Right atrium auricular region (tissue), 2 donors: ENCODE results near the gene GPSM3. TPM values are rescaled to one million over a fixed set of nuclear protein-coding genes. Genes with fewer than 3 reads are reported as not detected.
A peak's percentile ranks its signal among the peaks of the same experiment; 100 is the strongest.
"Not testable (repeated sequence)": the region's sequence is repeated elsewhere in the genome, so short reads cannot be mapped to it uniquely, and the experiment has no call there.

Experiments used
- DNase-seq: peaks from one replicate; pipeline ENCODE4 v3.0.0-alpha.2; 2019; ENCODE audit warnings: low spot score
- H3K27ac ChIP-seq, 2 donors: fragments of 200-600 bp; sonication (generic); 1 replicate in 1 of 2; 2 replicates in 1 of 2; pipeline ENCODE4 v1.5.1; 2016 to 2019
- H3K27me3 ChIP-seq, 2 donors: fragments of 200-600 bp; sonication (generic); one replicate each; pipeline versions ENCODE4 v1.5.1 to v1.6.0; 2017 to 2019
- H3K36me3 ChIP-seq: fragments of 200-600 bp; sonication (generic); one replicate; pipeline ENCODE4 v1.5.1; 2016
- H3K4me1 ChIP-seq, 2 donors: fragments of 200-600 bp; sonication (generic); one replicate each; pipeline versions ENCODE4 v1.5.1 to v1.6.0; 2017 to 2019
- H3K4me3 ChIP-seq, 2 donors: fragments of 200-600 bp; sonication (generic); 1 replicate in 1 of 2; 2 replicates in 1 of 2; pipeline ENCODE4 v1.5.1; 2017 to 2019; ENCODE audit warnings: mild to moderate bottlenecking in 1 of 2, moderate library complexity in 1 of 2
- H3K9me3 ChIP-seq, 2 donors: fragments of 200-600 bp; sonication (generic); one replicate each; pipeline ENCODE4 v1.5.1; 2019
- total RNA-seq, 2 donors: library from RNA; depleted of rRNA; stranded (reverse); fragments of >200 nt; gene quantifications; one replicate each; pipeline ENCODE4 v1.1.0, GENCODE V29; 2016
- TF ChIP-seq, protein P1 (sequence below), 2 donors: fragments of 200-600 bp; sonication (generic); IDR thresholded peaks; one replicate each; pipeline ENCODE4 v1.5.1; 2019; ENCODE audit warnings: antibody characterized with exemption in 2 of 2

GPSM3 gene
- total RNA-seq, 2 donors from 2014 or later = 3.6 to 9.0 TPM

DNA sequence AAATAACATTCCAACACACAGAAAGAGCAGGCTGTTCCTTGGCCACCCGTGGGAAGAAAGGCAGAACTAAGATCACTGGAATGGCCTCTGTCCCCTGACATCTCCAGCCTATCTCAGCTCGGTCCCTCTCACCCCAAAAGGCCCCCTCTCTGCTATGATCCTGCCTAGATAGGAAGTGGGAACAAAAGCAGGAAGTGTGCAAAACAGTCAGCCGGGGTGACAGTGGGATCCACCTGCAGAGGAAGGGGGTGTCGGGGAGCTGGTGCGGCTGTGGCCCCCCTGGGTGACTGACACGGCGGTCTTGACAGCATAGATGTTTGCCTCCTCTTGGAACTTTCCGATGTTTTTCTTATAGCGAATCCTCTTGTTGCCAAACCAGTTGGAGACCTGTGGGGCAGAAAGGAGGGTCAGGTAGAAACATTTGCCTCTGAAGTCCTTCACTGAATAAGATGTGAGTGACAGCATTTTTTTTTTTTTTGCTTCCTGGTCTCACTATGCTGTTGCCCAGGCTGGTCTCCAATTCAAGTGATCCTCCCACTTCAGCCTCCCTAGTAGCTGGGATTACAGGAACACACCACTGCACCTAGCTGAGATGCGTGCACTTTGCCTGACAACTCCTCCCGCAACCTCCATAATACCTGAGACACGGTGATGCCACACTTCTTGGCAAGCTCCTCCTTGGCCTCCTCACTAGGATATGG is 5.3 kb downstream of the GPSM3 start:
- no peaks in the 10 kb centered on the region for H3K27me3 ChIP-seq
- H3K4me3 ChIP-seq = no peak overlapping the region
- peak overlapping the region; percentile 90 to 99 for H3K27ac ChIP-seq
- H3K4me1 ChIP-seq = peaks cover 0 to 74% of the 10 kb centered on the region in 2 donors
- TF ChIP-seq, protein P1, sequence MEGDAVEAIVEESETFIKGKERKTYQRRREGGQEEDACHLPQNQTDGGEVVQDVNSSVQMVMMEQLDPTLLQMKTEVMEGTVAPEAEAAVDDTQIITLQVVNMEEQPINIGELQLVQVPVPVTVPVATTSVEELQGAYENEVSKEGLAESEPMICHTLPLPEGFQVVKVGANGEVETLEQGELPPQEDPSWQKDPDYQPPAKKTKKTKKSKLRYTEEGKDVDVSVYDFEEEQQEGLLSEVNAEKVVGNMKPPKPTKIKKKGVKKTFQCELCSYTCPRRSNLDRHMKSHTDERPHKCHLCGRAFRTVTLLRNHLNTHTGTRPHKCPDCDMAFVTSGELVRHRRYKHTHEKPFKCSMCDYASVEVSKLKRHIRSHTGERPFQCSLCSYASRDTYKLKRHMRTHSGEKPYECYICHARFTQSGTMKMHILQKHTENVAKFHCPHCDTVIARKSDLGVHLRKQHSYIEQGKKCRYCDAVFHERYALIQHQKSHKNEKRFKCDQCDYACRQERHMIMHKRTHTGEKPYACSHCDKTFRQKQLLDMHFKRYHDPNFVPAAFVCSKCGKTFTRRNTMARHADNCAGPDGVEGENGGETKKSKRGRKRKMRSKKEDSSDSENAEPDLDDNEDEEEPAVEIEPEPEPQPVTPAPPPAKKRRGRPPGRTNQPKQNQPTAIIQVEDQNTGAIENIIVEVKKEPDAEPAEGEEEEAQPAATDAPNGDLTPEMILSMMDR (IDR thresholded peaks at IDR 0.05) = no peak
- H3K9me3 ChIP-seq = no peaks in the 10 kb centered on the region
- DNase-seq = no peak
- peaks cover 29% of the 10 kb centered on the region for H3K36me3 ChIP-seq

DNA sequence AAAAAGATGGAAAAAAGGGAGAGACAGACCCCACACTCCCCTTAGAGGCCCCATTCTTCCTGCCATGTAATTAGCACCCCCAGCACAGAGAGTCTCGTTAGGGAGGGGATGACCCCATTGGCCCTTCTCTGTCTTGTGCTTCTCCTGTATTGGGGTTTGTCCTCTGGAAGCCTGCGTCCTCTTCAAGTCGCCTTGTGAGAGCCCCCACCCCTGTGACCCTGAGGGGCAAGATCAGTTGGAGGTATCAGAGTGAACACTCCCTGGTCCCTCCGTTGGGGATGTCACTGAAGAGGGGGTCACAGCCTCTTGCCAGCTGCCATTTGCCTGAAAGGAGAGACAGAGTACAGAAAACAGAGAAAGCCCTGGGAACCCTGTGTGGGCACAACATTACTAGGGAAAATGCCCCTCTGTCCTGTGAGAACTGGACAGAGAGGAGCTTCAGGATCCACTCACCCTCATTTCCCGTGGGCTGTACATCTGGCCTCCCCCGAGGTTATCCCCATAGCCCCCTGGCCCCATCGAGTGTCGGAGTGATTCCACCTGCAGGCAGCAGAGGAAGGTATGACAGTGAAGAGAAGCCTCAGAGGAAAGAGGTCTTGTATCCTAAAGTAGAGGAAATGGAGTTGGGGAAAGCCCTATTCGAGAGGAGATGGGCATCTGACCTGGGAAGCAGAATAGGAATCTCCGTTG is 6.1 kb downstream of the GPSM3 start:
- not testable (repeated sequence) for H3K4me3 ChIP-seq
- peaks cover 0 to 73% of the 10 kb centered on the region in 2 donors for H3K4me1 ChIP-seq
- peaks cover 33% of the 10 kb centered on the region for H3K36me3 ChIP-seq

DNA sequence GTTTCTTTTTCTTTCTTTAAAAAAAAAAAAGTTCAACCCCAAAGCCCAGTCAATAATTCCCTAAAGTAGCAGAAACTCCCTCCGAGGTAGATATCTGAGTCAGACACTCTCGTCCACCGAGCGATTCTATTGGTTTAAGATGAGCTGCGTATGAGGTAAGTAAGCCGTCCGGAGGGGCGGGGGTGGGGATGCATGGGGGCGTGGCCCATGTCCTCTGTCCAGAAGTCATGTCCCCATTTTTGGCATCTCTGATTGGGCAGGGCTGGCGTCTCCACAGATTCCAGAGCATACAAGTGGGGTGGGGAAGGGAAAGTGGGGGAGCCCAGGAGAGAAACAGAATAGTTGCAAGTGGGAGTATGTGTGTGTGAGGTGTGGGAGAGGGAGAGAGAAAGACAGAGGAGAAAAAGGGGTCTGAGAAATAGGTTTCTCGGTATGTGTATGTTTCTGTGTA is 6.7 kb downstream of the GPSM3 start:
- Histone ChIP-seq H3K4me1 (peaks cover 0 to 73% of the 10 kb centered on the region in 2 donors), H3K36me3 (peaks cover 38% of the 10 kb centered on the region), H3K27ac (peak overlapping the region; percentile 90 to 99)
- peak; percentile 97 for DNase-seq
- H3K4me3 ChIP-seq, H3K9me3 ChIP-seq, H3K27me3 ChIP-seq: not testable (repeated sequence)

More for the DNA sequence above, 6.1 kb downstream of the GPSM3 start:
- H3K27ac ChIP-seq = peak overlapping the region; percentile 90 to 99
- not testable (repeated sequence) for H3K9me3 ChIP-seq, H3K27me3 ChIP-seq, DNase-seq

DNA sequence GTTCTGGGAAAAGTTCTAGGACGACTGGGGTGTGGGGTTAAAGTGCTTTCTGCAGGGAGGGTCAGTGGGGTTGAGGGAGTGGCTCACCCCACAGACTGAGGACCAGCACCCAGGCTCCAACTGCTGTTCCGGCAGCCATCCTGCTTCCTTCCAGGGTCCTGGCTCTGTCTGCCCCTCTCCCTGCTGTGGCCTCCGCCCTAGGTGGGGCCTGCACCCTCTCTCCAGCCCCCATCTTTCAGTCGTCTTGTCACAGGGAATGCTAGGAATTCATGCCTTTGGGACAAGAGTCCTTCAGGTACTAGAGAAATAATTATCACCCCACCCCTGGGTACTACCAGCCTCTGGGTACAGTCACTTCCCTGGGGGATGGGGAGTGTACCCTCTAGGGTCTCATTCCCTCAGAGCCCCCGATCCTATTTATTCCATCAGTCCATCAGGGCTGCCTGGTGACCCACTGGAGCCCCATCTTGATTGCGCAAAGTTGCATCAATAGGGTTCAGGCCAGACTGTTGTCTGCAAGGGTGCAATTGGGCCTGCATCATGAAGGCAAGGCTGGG is 8.3 kb downstream of the GPSM3 start, which contains the start of gene AGER:
Gene AGER (minus strand): TSS at position 170 of the 557 bp plus-strand sequence. CDS start 31 bp downstream, at position 139.
- Histone ChIP-seq H3K27me3 (no peaks in the 10 kb centered on the region), H3K27ac (peak within 1 kb of the TSS; percentile 90 to 99), H3K4me1 (peaks cover 0 to 78% of the 10 kb centered on the region in 2 donors), H3K36me3 (peaks cover 47% of the 10 kb centered on the region), H3K4me3 (no peak within 1 kb of the TSS), H3K9me3 (no peaks in the 10 kb centered on the region)
- TF ChIP-seq, protein P1 (IDR thresholded peaks at IDR 0.05) = no peak
- DNase-seq = no peak

DNA sequence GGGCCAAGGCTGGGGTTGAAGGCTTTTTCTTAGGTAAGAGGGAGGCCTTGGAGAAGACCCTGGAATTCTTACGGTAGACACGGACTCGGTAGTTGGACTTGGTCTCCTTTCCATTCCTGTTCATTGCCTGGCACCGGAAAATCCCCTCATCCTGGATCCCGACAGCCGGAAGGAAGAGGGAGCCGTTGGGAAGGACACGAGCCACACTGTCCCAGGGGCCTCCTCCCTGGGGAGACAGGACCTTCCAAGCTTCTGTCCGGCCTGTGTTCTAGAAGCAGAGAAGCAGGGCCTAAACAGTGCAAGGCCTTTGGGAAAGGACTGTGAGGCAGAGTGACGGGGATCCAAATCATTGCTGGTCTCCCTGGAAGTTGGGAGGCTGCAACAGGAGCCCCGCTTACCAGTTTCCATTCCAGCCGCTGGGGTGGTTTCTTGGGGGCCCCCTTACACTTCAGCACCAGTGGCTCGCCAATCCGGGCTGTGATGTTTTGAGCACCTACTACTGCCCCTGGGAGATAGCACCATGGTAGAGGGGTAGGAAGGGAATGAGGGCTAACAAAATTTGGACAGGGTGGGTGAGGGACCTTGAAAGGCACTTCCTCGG is 8.9 kb downstream of the GPSM3 start:
- peaks cover 47% of the 10 kb centered on the region for H3K36me3 ChIP-seq

DNA sequence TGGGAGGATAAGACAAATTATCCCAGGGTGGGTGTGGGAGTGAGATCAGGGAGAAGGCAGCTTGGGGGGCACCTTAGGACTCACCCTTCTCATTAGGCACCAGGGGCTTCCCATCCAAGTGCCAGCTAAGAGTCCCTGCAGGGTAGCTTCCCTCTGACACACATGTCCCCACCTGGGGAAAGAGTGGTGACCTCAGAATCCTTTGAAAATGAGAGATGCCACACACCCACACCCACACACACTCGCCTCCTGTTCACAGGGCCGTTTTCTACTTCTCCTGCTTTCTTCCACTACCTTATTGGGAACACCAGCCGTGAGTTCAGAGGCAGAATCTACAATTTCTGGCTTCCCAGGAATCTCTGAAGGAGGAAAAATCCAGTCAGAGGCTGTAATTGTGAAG is 9.4 kb downstream of the GPSM3 start:
- Histone ChIP-seq H3K4me1 (peaks cover 0 to 72% of the 10 kb centered on the region in 2 donors), H3K27ac (peak overlapping the region; percentile 69 to 90), H3K36me3 (peaks cover 47% of the 10 kb centered on the region), H3K27me3 (no peaks in the 10 kb centered on the region), H3K9me3 (no peaks in the 10 kb centered on the region), H3K4me3 (no peak overlapping the region)
- TF ChIP-seq, protein P1 (IDR thresholded peaks at IDR 0.05) = no peak
- DNase-seq = no peak

More for the DNA sequence above, 8.9 kb downstream of the GPSM3 start:
- Histone ChIP-seq H3K4me1 (peaks cover 0 to 78% of the 10 kb centered on the region in 2 donors), H3K4me3 (no peak overlapping the region), H3K9me3 (no peaks in the 10 kb centered on the region), H3K27me3 (no peaks in the 10 kb centered on the region), H3K27ac (peak overlapping the region; percentile 69 to 90)
- TF ChIP-seq, protein P1 (IDR thresholded peaks at IDR 0.05) = no peak
- DNase-seq = no peak
